Activated CD8-positive, alpha-beta memory T cell treated with anti-CD3 and anti-CD28 coated beads, Interleukin-2, amount 50 U/mL, for 1 hour (primary cell): Measurements from ENCODE around the gene PPIP5K1.
A peak's percentile ranks its signal among the peaks of the same experiment; 100 is the strongest.

Source experiments
- DNase-seq: peaks from one replicate; pipeline ENCODE4 v3.0.0-alpha.2; 2020; ENCODE audit errors: extremely low read depth

The PPIP5K1 gene

GRCh38 chr15:43518197-43518761 lies 71.7 kb downstream of the PPIP5K1 start:
- no peak for DNase-seq

- no peak for DNase-seq
Measured at GRCh38 chr15:43517354-43518196, 72.4 kb downstream of the PPIP5K1 start, which contains the start of gene MAP1A. Gene MAP1A (plus strand): TSS chr15:43517608. CDS start chr15:43521474, 3,866 bp downstream.

- no peak for DNase-seq
Measured at GRCh38 chr15:43516801-43517353, 73.1 kb downstream of the PPIP5K1 start.

GRCh38 chr15:43516185-43516584 lies 73.8 kb downstream of the PPIP5K1 start:
- no peak for DNase-seq

GRCh38 chr15:43515741-43516140 lies 74.3 kb downstream of the PPIP5K1 start:
- DNase-seq: no peak

GRCh38 chr15:43514241-43515057 lies 75.6 kb downstream of the PPIP5K1 start:
- DNase-seq: no peak

- no peak for DNase-seq
Measured at GRCh38 chr15:43513550-43513949, 76.5 kb downstream of the PPIP5K1 start.

GRCh38 chr15:43511012-43511885 lies 78.8 kb downstream of the PPIP5K1 start:
- no peak for DNase-seq

GRCh38 chr15:43510200-43511011 lies 79.6 kb downstream of the PPIP5K1 start:
- DNase-seq: peak; percentile 92

- no peak for DNase-seq
Measured at GRCh38 chr15:43509660-43510199, 80.3 kb downstream of the PPIP5K1 start.

GRCh38 chr15:43508991-43509659 lies 80.9 kb downstream of the PPIP5K1 start:
- no peak for DNase-seq

- DNase-seq: no peak
Measured at GRCh38 chr15:43508421-43508820, 81.6 kb downstream of the PPIP5K1 start.

GRCh38 chr15:43505738-43506137 lies 84.3 kb downstream of the PPIP5K1 start:
- no peak for DNase-seq

- no peak for DNase-seq
Measured at GRCh38 chr15:43499635-43500034, 90.4 kb downstream of the PPIP5K1 start.

GRCh38 chr15:43498990-43499389 lies 91.0 kb downstream of the PPIP5K1 start:
- DNase-seq: no peak

GRCh38 chr15:43493703-43494472 lies 96.1 kb downstream of the PPIP5K1 start:
- no peak for DNase-seq

GRCh38 chr15:43492673-43493601 lies 97.1 kb downstream of the PPIP5K1 start, which contains the start of gene TP53BP1:
Gene TP53BP1 (minus strand): TSS chr15:43493156. CDS start chr15:43493043, 113 bp downstream.
- peak; percentile 91 for DNase-seq
